ENCODE results near the gene SRGAP1.

- TF ChIP-seq CTCF (IDR thresholded peaks at IDR 0.05; ENCODE audit: insufficient read depth, low read length) (no peak), REST (IDR thresholded peaks at IDR 0.05; ENCODE audit: insufficient replicate concordance, low read depth) (no peak), POLR2AphosphoS5 (IDR thresholded peaks at IDR 0.05; ENCODE audit: low read depth) (no peak), GABPA (IDR thresholded peaks at IDR 0.05; ENCODE audit: low read depth) (no peak)
Measured at GRCh38 chr12:64008596-64008995, 164.1 kb downstream of the SRGAP1 start.

All from HL-60 (cell line).